GM19025 (cell line): ENCODE data around the gene PCBP3.
"Not testable (repeated sequence)": the region's sequence is repeated elsewhere in the genome, so short reads cannot be mapped to it uniquely, and the experiment has no call there.

Experiments
- ATAC-seq: cut with Tn5 transposase; IDR thresholded peaks from one replicate; pipeline ENCODE4 v1.9.1; 2021; ENCODE audit warnings: mild to moderate bottlenecking, low read depth, moderate library complexity; ENCODE audit not compliant: unreplicated experiment

PCBP3 gene

DNA sequence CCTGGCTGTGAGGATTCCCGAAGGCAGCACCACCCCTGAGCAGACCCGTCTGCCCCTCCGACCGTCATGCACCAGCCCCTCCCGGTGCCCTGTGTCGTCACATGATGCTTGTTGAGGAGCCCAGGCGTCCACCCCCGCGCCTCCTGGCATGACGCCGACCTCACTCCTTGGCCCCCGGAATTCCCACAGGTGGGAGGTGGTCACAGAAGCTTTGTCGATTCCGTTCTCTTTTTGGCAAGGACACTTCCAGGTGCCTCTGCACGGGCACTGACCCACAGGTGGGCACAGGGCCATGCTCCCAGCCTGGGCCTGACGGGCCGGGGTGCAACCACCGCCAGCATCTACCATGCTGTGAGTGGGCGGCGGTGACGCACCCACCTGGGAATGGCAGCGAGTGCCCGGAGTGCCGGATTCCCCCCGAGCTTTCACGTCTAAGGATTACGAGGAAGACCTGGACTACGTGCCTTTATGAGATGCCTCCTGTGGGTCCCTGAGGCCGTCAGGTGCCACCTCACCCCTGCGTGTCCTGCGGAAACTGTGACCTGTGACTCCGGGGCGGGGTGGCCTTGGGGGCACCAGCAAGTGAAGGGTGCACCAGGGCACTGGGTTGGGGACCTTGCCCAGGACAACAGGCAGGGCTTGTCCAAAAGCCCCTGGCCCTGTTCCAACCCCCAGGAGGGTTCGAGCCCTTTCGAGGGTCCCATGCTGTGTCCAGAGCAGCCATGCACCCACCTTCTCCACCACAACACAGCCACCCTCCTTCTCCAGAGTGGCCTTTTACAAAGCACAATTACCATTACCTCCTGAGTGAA, 306.6 kb downstream of the PCBP3 start:
- no peak for ATAC-seq

DNA sequence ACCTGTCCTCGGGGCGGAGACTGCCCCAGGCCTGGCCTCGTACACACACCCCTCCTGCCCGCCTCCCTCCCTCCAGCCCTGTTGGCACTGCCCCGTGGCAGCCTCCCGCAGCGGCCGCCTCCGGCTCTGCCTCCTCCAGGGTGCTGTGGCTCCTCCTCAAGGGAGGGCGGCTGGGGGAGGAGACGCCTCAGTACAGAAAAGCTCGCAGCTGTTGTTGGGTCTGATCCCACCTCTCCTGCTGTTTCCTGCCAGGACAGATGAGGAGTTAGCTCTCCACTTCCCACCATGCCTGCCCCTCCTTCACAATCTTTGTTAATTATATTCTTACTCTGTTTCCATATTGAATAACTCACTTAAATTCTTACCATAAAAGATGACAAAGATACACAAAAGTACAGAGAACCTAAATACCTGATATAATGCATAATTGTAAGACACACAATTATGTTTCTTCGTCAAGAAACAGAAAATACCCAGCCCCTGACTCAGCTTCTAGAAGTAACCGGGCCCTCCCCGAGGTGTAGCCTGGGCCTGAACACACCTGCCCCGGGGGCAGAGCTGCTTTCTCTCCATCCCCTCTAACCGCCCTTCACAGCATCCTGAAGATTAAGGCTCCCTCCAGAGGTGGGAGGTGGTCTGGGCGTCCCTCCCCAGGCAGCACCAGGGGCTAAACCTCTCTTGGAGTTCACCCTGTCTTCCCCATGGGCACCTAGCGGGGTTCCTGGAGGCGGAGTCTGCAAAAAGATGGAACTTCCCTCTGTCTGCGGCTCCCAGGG, 307.4 kb downstream of the PCBP3 start:
- no peak for ATAC-seq

DNA sequence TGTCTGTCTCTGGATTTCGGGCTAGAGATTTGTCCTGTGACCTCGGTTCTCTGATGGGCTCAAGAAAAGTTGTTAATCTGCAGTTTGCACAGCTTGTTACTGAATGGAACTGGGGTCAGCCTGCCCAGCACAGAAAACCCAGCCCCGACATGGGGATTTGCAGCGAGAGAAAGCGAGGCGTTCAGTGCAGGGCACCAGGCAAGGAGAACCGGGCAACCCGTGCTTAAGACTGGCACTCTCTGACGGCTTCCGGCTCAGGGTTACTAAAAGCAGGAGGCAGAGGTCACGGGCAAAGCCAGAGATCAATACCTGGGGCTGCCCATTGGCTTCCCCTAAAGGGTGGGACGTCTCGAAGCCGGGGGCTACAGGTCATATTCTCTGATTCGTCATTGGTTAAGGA, 308.2 kb downstream of the PCBP3 start:
- no peak for ATAC-seq

DNA sequence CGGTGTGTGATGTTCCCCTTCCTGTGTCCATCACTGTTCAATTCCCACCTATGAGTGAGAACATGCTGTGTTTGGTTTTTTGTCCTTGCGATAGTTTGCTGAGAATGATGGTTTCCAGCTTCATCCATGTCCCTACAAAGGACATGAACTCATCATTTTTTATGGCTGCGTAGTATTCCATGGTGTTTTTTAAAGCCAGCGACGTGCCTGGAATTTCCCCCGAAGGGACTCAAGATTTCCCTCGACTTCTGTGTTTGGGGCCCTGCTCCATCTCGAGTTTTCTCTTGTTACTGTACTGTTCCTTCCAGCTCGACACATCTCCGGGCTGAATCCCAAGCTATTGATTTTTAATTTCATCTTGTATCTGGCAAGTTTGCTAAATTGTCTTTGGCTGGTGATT, 309.0 kb downstream of the PCBP3 start:
- not testable (repeated sequence) for ATAC-seq

DNA sequence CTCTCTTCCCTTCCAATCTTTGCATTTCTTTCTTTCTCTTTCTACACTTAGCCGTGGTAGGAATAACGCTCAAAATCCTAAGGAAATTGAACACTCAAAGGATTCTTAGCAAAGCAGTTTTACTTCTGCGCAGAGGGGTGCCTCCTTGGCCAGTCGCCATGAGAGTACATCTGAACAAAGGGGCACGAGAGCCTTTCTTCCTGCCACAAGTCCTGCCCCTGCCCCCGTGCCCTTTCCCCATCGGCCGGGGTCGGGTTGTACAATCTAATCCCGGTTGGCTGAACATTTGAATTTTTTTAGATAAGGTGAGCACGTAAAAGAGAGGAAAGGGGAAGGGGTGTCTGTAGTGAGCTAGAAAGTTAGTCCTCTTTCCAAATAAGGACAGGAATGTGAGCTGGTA, 309.4 kb downstream of the PCBP3 start:
- no peak for ATAC-seq

DNA sequence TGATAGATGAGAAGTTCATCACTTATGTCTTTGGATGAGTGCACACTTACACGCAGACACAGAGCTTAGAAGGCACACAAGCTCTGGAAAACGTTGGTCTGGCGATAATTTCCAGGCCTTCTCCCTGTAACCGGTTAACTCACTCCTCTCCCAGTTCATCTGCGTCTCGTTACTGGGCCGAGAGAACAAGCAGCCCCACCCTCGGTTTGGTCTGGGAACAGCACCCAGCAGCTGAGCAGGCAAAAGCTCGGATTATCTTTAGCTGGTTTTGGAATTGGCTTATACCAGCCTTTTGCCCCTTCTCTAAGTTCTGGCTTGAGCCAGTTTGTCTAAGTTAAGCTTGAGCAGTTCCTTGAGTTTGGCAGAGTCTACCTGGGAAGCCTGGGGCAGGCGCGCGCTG, 310.7 kb downstream of the PCBP3 start:
- no peak for ATAC-seq

DNA sequence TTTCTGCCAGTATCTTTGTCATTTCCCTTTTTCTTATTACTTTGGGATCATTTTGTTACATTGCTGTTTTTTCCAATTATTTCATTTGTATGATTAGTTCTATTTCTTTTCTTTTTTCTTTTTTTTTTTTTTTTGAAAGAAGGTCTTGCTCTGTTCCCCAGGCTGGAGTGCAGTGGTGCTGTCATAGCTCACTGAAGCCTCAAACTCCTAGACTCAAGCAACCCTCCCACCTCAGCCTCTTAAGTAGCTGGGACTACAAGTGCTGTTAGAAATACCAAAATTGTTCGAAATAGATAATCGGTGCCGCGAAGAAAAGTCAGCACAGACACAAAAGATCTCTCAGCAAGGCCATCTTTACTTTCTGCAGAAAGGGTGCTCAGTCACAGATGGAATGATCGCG, 311.4 kb downstream of the PCBP3 start:
- no peak for ATAC-seq

DNA sequence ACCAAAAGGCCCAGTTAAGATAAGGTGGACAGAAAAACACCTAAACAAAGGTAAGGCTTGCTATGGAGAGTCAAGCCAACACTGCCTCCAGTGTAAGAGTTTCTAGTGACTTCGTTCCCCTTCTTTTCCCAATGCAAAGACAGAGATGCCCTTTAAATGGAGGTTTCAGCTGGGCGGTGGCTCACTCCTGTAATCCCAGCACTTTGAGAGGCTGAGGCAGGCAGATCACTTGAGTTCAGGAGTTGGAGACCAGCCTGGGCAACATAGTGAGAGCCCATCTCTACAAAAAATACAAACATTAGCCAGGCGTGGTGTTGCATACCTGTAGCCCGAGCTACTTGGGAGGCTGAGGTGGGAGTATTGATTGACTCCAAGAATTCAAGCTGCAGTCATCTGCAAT, 314.0 kb downstream of the PCBP3 start:
- no peak for ATAC-seq

DNA sequence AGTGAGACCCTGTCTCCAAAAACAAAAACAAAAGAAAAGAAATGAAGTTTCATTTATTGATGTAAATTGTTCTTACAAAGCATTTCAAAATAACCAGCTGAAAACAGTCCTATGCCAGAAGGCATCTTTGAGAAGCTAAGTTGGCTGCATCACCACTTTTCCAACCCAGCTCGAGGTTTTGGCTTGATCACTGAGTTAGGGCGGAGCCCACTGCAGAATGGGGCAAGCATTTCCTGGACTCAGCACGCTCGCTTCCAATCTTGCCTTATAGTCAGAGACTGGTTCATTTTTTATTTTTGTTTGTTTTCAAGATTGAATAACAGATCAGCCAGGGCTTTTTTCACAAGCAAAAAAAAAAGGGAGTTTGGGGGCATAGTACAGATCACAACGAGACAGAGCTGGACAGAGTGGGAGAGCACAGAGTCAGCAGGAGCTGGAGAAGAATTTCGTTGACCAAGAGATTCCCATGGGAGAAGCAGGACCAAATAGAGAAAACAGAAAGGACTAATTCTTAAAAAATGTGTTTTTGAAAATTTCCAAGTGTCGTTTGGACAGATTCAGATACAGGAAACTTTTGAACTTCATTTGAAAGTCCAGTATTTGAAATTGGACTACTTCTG, 314.6 kb downstream of the PCBP3 start:
- ATAC-seq: no peak

DNA sequence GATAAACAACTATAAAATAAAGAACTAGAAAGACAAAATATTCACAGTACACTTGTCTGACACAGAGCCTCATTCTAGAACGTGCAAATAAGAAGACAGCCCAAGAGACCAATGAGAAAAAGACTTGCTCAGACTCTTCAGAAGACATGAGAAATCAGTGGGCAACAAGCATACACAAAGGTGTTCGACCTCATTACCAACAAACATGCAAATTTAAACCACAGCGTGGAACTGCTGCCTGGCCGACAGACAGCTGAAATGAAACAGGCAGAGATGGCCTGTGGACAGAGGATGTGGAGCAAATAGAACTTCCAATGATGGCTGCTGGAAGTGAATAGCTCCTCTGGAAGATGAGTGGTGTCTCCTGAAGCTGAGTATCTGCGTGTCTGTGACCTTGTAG, 315.7 kb downstream of the PCBP3 start:
- ATAC-seq: no peak

DNA sequence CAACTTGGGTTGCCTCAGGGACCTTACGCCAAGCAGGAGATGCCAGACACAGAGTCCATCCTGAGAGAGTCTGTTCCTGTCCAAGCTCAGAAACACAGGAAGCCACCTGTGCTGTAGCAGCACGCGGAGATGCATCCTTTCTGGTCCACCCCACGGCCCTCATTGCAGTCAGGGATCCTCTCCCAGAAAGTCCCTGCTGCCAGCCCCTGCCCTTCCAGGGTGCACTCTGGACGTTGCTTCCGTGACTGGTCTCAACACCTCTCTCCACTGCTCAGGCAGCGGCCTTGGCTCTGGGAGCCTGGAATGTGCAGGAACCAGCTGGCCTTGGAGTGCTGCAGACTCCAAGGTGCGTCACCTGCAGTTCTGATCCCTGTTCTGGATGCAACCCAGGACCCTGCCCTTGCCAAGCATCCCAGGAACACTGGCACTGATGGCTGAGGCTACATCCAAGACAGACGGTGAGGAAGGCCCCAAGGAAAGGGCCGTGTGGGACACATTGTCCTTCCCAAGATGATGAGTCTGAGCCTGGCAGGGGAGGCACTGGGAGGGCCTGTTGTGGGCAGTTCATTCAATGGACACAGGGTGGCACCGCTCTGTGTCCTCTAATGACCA, 316.4 kb downstream of the PCBP3 start:
- ATAC-seq: no peak

DNA sequence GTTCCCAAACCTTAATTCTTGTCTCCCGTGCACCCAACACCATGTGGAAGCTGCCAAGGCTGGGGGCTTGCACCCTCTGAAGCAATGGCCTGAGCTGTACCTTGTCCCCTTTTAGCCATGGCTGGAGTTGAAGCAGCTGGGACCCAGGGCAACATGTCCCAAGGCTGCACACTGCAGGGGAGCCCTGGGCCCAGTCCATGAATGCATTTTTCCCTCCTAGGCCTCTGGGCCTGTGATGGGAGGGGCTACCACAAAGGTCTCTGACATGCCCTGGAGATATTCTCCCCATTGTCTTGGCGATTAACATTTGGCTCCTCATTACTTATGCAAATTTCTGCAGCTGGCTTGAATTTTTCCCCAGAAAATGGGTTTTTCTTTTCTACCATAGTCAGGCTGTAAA, 317.9 kb downstream of the PCBP3 start:
- not testable (repeated sequence) for ATAC-seq

DNA sequence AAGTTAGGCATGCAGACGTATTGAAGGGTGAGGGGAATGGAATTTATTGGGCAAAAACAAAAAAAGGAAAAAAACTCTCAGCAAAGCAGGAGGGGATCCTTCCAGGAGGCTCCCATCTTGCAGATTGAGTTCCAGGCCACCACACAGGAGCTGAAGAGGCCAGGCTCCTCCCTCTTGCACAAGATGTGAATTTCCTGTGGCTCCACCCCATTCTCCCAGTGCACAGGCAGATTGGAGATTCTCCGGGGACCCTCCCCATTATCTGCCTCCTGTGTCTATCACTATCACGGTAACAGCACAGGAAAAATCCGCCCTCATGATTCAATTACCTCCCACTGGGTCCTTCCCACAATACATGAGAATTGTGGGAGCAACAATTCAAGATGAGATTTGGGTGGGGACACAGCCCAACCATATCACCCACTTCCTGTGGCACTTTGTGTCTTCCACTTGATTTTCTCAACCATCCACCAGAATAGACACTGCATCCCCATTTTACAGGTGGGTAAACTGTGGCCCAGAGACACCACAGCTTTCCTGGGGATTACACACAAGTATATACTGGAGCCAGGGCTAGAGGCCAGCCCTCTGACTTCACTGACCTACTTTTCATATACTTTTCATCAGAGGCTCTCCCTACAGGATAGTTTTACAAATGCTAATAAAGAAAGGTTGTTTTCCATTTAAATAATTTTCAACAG, 319.2 kb downstream of the PCBP3 start:
- ATAC-seq: no peak

DNA sequence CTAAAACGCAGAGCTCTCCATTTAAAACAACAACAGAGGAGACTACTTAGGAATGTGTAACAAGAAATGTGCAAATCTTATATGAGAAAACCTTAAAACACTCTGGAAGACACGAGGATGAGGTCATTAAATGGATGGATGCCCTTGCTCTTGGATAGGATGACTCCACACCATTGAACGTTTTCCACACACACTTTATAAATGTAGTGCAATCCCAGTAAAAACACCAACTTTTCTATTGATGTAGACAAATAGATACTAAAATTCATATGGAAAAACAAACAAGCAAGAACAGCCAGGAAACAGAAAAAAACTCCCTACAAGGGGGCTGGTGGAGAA, 319.7 kb downstream of the PCBP3 start:
- ATAC-seq: no peak

DNA sequence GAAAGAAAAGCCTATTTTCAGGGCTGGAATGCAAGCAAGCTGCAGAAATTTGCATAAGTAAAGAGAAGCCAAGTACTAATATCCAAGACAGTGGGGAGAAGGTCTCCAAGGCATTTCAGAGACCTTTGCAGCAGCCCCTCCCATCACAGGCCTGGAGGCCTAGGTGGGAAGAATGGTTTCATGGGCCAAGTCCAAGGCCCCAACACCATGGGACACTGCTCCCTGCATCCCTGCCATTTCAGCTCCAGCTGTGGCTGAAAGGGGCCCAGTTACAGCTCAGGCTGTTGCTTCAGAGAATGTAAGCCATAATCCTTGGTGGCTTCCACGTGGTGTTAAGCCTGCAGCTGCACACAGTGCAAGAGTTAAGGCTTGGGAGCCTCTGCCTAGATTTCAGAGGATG, 321.1 kb downstream of the PCBP3 start:
- ATAC-seq: no peak

DNA sequence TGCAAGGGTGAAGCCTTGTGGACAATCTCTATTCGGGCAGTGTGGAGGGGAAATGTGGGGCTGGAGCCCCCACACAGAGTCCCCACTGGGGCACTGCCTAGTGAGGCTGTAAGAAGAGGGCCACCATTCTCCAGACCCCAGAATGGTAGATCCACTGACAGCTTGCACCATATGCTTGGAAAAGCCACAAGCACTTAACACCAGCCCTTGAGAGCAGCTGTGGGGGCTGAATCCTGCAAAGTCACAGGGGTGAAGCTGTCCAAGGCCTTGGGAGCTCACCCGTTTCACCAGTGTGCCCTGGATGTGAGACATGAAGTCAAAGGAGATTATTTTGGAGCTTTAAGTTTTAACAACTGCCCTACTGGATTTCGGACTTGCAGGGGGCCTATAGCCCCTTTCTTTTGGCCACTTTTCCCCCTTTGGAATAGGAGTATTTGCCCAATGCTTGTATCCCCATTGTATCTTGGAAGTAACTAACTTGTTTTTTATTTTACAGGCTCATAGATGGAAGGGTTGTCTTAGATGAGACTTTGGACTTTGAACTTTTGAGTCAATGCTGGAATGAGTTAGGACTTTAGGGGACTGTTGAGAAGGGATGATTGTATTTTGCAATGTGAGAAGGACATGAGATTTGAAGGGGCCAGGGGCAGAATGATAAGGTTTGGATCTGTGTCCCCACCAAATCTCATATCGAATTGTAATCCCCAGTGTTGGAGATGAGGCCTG, 321.7 kb downstream of the PCBP3 start:
- ATAC-seq: no peak

DNA sequence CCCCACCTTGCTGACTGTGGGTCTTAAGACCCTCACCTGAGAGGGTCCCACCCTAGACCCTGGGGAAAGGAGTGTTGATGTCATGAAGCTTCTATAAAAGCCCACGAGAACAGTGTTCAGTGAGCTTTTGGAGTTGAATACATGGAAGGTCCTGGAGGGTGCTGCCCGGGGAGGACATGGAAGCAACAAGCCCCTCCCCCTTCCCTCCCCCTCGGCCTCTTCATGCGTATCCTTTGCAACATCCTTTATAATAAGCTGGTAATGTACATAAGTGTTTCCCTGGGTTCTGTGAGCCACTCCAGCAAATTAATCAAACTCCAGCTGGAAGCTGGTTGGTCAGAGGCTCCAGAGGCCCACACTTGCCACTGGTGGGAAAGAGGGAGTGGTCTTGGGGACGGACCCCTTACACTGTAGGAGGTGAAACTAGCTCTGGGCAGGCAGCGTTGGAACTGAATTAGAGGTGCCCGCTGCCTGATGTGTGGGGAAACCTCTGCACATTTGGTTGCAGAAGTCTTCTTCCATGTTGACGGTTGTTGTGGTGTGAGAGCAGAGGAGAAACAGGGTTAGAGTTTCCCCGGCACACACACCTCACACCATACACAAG, 323.4 kb downstream of the PCBP3 start:
- ATAC-seq: no peak

DNA sequence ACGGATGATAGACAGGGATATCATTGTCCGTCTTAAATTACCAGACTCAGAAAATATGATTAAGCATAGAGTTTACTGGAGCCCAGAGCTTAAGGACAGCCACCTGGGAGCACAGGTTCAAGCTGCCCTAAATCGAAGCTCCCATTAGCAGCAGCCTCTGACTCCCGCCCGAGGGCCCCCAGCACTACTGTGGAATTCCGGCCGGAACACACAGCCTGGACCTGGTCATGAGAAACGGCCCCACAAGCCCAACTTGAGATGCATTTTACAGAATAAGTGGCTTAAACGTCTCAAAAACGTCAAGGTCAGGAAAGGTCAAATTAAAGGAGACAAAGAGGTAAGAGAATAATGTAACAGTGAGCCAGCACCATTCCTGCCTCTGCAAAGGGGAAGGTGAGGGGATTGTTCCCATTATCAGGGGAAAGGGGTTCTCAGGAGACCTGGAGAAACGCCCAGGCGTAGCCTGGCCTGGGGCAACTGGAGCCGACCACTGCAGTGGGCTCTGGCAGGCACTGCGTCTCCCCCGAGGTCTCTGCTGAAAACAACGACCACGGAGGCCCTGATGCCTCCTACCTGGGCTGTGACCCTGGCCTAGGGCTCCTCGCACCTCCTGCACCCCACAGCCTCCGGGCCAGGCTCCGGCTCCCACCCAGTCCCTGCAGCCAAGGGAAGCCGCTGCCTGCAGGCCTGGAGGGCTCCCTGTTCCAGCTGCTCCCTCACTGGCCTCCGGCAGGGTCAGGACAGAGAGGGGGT, 326.6 kb downstream of the PCBP3 start:
- ATAC-seq: no peak
